Upper lobe of left lung (tissue), 4 donors: Measurements from ENCODE around the gene ATP11C.

ENCODE experiments used
- EP300 ChIP-seq, 4 donors: sonication (generic); formaldehyde crosslinking; IDR thresholded peaks; one replicate each; pipeline ENCODE4 v1.5.1; 2017; ENCODE audit warnings: antibody characterized with exemption in 4 of 4, control low read depth in 2 of 4
- POLR2A ChIP-seq, 4 donors: fragments of 450-650 bp; IDR thresholded peaks; one replicate each; pipeline ENCODE4 v1.5.1; 2016 to 2017; ENCODE audit warnings: antibody characterized with exemption in 4 of 4, mild to moderate bottlenecking in 2 of 4
- TF ChIP-seq, protein P1 (sequence below), 6 experiments: fragments of 450-650 bp in 4 of 6; fragments of 200-600 bp in 2 of 6; sonication (generic) in 2 of 6; IDR thresholded peaks; one replicate each; pipeline ENCODE4 v1.5.1; 2016 to 2019; ENCODE audit warnings: antibody characterized with exemption in 6 of 6

DNA sequence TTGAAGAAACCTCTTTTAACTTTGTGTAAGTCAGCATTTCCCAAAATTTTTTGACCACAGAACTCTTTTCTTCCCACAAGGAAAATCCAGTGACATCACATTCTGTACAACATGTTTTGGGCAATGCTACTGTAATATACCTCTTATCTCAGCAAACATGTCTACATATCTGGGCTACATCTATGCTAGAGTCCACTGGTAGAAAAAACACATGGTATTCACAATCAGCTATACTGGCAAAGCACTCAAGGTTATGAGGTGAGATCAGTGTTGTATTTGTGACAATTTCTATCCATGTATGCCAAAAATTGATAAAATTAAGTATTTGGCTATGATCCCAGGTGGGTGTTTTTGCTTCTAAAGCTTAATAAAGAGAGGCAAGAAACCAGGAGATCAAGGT, 98.0 kb downstream of the ATP11C start:
- TF ChIP-seq, protein P1, sequence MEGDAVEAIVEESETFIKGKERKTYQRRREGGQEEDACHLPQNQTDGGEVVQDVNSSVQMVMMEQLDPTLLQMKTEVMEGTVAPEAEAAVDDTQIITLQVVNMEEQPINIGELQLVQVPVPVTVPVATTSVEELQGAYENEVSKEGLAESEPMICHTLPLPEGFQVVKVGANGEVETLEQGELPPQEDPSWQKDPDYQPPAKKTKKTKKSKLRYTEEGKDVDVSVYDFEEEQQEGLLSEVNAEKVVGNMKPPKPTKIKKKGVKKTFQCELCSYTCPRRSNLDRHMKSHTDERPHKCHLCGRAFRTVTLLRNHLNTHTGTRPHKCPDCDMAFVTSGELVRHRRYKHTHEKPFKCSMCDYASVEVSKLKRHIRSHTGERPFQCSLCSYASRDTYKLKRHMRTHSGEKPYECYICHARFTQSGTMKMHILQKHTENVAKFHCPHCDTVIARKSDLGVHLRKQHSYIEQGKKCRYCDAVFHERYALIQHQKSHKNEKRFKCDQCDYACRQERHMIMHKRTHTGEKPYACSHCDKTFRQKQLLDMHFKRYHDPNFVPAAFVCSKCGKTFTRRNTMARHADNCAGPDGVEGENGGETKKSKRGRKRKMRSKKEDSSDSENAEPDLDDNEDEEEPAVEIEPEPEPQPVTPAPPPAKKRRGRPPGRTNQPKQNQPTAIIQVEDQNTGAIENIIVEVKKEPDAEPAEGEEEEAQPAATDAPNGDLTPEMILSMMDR (IDR thresholded peaks at IDR 0.05), result no peak
- TF ChIP-seq EP300 (IDR thresholded peaks at IDR 0.05) (no peak), POLR2A (IDR thresholded peaks at IDR 0.05) (no peak)
